Measurements from ENCODE around the gene KLHL8.

The KLHL8 gene

GRCh38 chr4:87232216-87232615 lies 11.8 kb upstream of the KLHL8 start:
- Histone ChIP-seq H3K27ac (replicated peaks) (no peak overlapping the region), H3K4me3 (replicated peaks; ENCODE audit: insufficient read depth, low read length) (no peak overlapping the region), H3K27me3 (ENCODE audit: insufficient read depth, poor library complexity, severe bottlenecking) (no peaks in the 10 kb centered on the region)
- TF ChIP-seq REST (IDR thresholded peaks at IDR 0.05; ENCODE audit: insufficient replicate concordance, low read depth), result no peak
- no peak for TF ChIP-seq GABPA (IDR thresholded peaks at IDR 0.05; ENCODE audit: low read depth)
- TF ChIP-seq SPI1 (IDR thresholded peaks at IDR 0.05; ENCODE audit: borderline replicate concordance, low read depth), result no peak
- no peak for TF ChIP-seq CTCF (IDR thresholded peaks at IDR 0.05; ENCODE audit: insufficient read depth, low read length)
- no peak for TF ChIP-seq POLR2AphosphoS5 (IDR thresholded peaks at IDR 0.05; ENCODE audit: low read depth)
- no peak for DNase-seq (ENCODE audit: low read depth in 1 of 2, low spot score in 1 of 2)

DNA sequence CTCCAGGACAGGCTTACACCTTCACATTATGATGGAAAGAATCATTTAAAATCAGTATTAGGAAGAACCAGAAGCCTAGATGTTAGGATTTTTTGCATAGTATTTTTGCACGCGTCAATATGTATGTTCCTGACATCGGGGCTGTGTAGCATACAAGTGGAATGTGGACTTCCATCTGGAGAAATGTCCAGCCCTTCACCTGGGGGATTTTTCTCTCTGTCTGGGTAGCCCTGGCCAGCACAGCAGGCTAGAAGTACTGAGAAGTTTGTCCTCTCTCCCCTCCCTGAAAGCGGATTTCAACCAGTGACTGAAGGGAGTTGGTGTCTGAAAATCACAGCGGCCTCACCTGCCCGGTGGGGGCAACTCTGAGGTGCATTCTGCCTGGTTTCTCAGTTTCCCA lies 10.4 kb upstream of the KLHL8 start:
- Histone ChIP-seq H3K27ac (replicated peaks) (no peak overlapping the region), H3K4me3 (replicated peaks; ENCODE audit: insufficient read depth, low read length) (no peak overlapping the region), H3K27me3 (ENCODE audit: insufficient read depth, poor library complexity, severe bottlenecking) (no peaks in the 10 kb centered on the region)
- no peak for TF ChIP-seq CTCF (IDR thresholded peaks at IDR 0.05; ENCODE audit: insufficient read depth, low read length)
- no peak for TF ChIP-seq REST (IDR thresholded peaks at IDR 0.05; ENCODE audit: insufficient replicate concordance, low read depth)
- no peak for TF ChIP-seq POLR2AphosphoS5 (IDR thresholded peaks at IDR 0.05; ENCODE audit: low read depth)
- no peak for TF ChIP-seq SPI1 (IDR thresholded peaks at IDR 0.05; ENCODE audit: borderline replicate concordance, low read depth)
- no peak for TF ChIP-seq GABPA (IDR thresholded peaks at IDR 0.05; ENCODE audit: low read depth)
- DNase-seq (ENCODE audit: low read depth in 1 of 2, low spot score in 1 of 2), result no peak

DNA sequence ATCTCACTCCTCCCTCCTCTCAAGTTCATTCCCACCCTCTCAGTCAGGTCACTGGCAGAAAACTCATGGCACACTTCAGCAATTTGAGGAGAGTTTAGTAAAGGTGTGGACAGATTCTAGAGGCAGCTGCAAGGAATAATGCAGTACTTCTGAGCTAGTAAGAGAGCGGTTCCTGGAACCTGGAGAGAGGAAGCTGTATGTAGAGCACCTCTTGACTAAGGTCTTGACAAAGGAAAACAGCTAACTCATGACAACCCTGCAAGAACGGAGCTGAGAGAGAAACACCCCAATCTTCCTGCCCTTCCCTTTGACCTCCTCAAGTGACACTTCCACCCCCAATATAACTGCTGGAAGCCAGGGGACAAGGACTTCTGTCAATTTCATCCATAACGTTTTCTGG lies 9.6 kb upstream of the KLHL8 start:
- no peaks in the 10 kb centered on the region for H3K27me3 ChIP-seq (ENCODE audit: insufficient read depth, poor library complexity, severe bottlenecking)
- no peak for DNase-seq (ENCODE audit: low read depth in 1 of 2, low spot score in 1 of 2)
- no peak for TF ChIP-seq SPI1 (IDR thresholded peaks at IDR 0.05; ENCODE audit: borderline replicate concordance, low read depth)
- no peak for TF ChIP-seq GABPA (IDR thresholded peaks at IDR 0.05; ENCODE audit: low read depth)
- no peak for TF ChIP-seq REST (IDR thresholded peaks at IDR 0.05; ENCODE audit: insufficient replicate concordance, low read depth)
- TF ChIP-seq POLR2AphosphoS5 (IDR thresholded peaks at IDR 0.05; ENCODE audit: low read depth), result no peak
- no peak overlapping the region for H3K4me3 ChIP-seq (replicated peaks; ENCODE audit: insufficient read depth, low read length)
- H3K27ac ChIP-seq (replicated peaks), result no peak overlapping the region

All from HL-60 (cell line).